GM12878 (cell line): ENCODE results near the gene CA10. TPM values are rescaled to one million over a fixed set of nuclear protein-coding genes. Genes with fewer than 3 reads are reported as not detected.

Experiments used
- ATAC-seq: fragments of 200-7000 bp; cut with Tn5 transposase; 3 replicates; pipeline ENCODE4 v1.9.1; 2020; ENCODE audit warnings: mild to moderate bottlenecking, moderate library complexity
- BruUV-seq: library from RNA; stranded (reverse); fragments of 400-500 nt; replicated peaks from 2 replicates; lab custom pipeline; 2021; lab: Mats Ljungman, UMichigan
- CTCF ChIA-PET: fragments of 300-600 bp; sonication (Branson Sonifier 250); formaldehyde crosslinking; extraction: SDS; loops from one replicate; lab custom pipeline; 2021; ENCODE audit warnings: inconsistent platforms; lab: Yijun Ruan, JAX
- POLR2A ChIA-PET: fragments of 350-600 bp; formaldehyde crosslinking; extraction: SDS; loops from one replicate; lab custom pipeline; 2021; ENCODE audit warnings: inconsistent platforms; lab: Charles Lee
- RAD21 ChIA-PET: fragments of 300-600 bp; sonication (Branson Sonifier 250); formaldehyde crosslinking; loops from one replicate; lab custom pipeline; 2023; ENCODE audit warnings: antibody characterized with exemption; ENCODE audit not compliant: unreplicated experiment; lab: Charles Lee
- SMC1A ChIA-PET: fragments of 300-600 bp; sonication (Branson Sonifier 250); formaldehyde crosslinking; loops from one replicate; lab custom pipeline; 2023; ENCODE audit not compliant: unreplicated experiment, uncharacterized antibody; lab: Charles Lee
- DNase-seq: peaks from one replicate; pipeline ENCODE4 v3.0.0-alpha.2; 2011; ENCODE audit warnings: low read depth, low spot score
- FAIRE-seq: peaks from 3 replicates; lab custom pipeline; 2011; peaks lifted over from hg19 to GRCh38; lab: Jason Lieb, UNC
- H2AFZ ChIP-seq: 2 replicates; pipeline ENCODE4 v1.6.0; 2011; ENCODE audit warnings: low read depth, low read length, control low read depth; ENCODE audit not compliant: control insufficient read depth
- H3K27ac ChIP-seq: 2 replicates; pipeline ENCODE4 v1.5.1; 2011; ENCODE audit warnings: control low read depth; ENCODE audit not compliant: control insufficient read depth, insufficient read depth
- H3K27me3 ChIP-seq, 2 experiments: replicated peaks in 1 of 2; 2 replicates each; pipeline versions ENCODE4 v1.6.0 to v1.6.1; 2011; ENCODE audit warnings: low read length in 1 of 2; ENCODE audit not compliant: control insufficient read depth in 2 of 2, insufficient read depth in 2 of 2
- H3K36me3 ChIP-seq, 2 experiments: 2 replicates each; pipeline ENCODE4 v1.5.1; 2011; ENCODE audit warnings: low read length in 1 of 2; ENCODE audit not compliant: control insufficient read depth in 2 of 2, insufficient read depth in 2 of 2
- H3K4me1 ChIP-seq: 2 replicates; pipeline ENCODE4 v1.6.1; 2011; ENCODE audit warnings: mild to moderate bottlenecking, low read length, moderate library complexity, mixed read lengths; ENCODE audit not compliant: control insufficient read depth, insufficient read depth
- H3K4me2 ChIP-seq: 2 replicates; pipeline ENCODE4 v1.6.0; 2011; ENCODE audit warnings: control low read depth; ENCODE audit not compliant: control insufficient read depth, insufficient read depth
- H3K4me3 ChIP-seq: fragments of 200-600 bp; sonication (generic); 2 replicates; pipeline ENCODE4 v1.5.1; 2016
- H3K79me2 ChIP-seq: 2 replicates; pipeline ENCODE4 v1.6.0; 2011; ENCODE audit warnings: low read length; ENCODE audit not compliant: control insufficient read depth, insufficient read depth
- H3K9ac ChIP-seq: 2 replicates; pipeline ENCODE4 v1.8.0; 2011; ENCODE audit warnings: low read length, control low read depth, mixed read lengths; ENCODE audit not compliant: control insufficient read depth, insufficient read depth
- H3K9me3 ChIP-seq: replicated peaks from 3 replicates; pipeline ENCODE4 v1.5.1; 2011; ENCODE audit warnings: mild to moderate bottlenecking, low read length; ENCODE audit not compliant: control insufficient read depth, insufficient read depth
- H4K20me1 ChIP-seq: 2 replicates; pipeline ENCODE4 v1.6.0; 2011; ENCODE audit not compliant: control insufficient read depth, insufficient read depth
- CBX5 ChIP-seq: sonication (generic); IDR thresholded peaks from 2 replicates; pipeline ENCODE4 v1.6.1; 2016; ENCODE audit warnings: low read depth, moderate library complexity, mild to moderate bottlenecking, inconsistent platforms
- GABPA ChIP-seq: IDR thresholded peaks from 2 replicates; pipeline ENCODE4 v1.6.1; 2014; ENCODE audit warnings: antibody characterized with exemption, low read depth, mild to moderate bottlenecking, inconsistent platforms
- KLF5 ChIP-seq: fragments of 450-650 bp; IDR thresholded peaks from 2 replicates; pipeline ENCODE4 v1.6.1; 2014; ENCODE audit warnings: mild to moderate bottlenecking; ENCODE audit not compliant: partially characterized antibody
- NFXL1 ChIP-seq: fragments of 450-650 bp; IDR thresholded peaks from 2 replicates; pipeline ENCODE4 v1.6.1; 2017; ENCODE audit warnings: antibody characterized with exemption, mild to moderate bottlenecking, borderline replicate concordance
- NR2C2 ChIP-seq: IDR thresholded peaks from 2 replicates; pipeline ENCODE4 v1.6.1; 2011; ENCODE audit warnings: borderline replicate concordance, low read depth; ENCODE audit not compliant: control insufficient read depth, insufficient read length
- PML ChIP-seq: IDR thresholded peaks from 2 replicates; pipeline ENCODE4 v1.6.1; 2012; ENCODE audit warnings: low read length, inconsistent platforms
- SP1 ChIP-seq: IDR thresholded peaks from one replicate; pipeline ENCODE4 v1.6.1; 2011; ENCODE audit warnings: low read depth, low read length
- ZNF24 ChIP-seq: fragments of 450-650 bp; IDR thresholded peaks from 2 replicates; pipeline ENCODE4 v1.6.1; 2017; ENCODE audit warnings: antibody characterized with exemption, mild to moderate bottlenecking
- WGBS: methylation state at CpG from one replicate; pipeline ENCODE4 v1.1.6; 2016; ENCODE audit warnings: low lambda C conversion rate; ENCODE audit not compliant: insufficient replicate concordance, insufficient coverage; ENCODE audit errors: missing lambda C conversion rate; 5-methylcytosine and 5-hydroxymethylcytosine counted together
- in situ Hi-C: fragments of 300-500 bp; cut with MboI; formaldehyde crosslinking; loops from 9 replicates; pipeline ENCODE4 v1.14.3; 2018; ENCODE audit warnings: mixed read lengths
- intact Hi-C: fragments of 100-400 bp; cut with micrococcal nuclease; formaldehyde crosslinking; loops from one replicate; pipeline ENCODE4 v1.14.2; 2022; ENCODE audit not compliant: unreplicated experiment
- polyA plus RNA-seq, 11 experiments: library from polyadenylated mRNA; depleted of rRNA in 4 of 11; unstranded in 6 of 11; stranded (reverse) in 5 of 11; fragments of >200 nt; fragmentation: Nextera tagmentation in 4 of 11; fragmentation: Illumina TruSeq in 1 of 11; extraction: Ambion mirVana in 4 of 11; extraction: Trizol in 1 of 11; gene quantifications; 1 replicate in 1 of 11; 2 replicates in 10 of 11; pipeline versions ENCODE4 v1.2.1 to v1.2.3, GENCODE V29; 2011 to 2016; ENCODE audit warnings: inconsistent platforms in 2 of 11, missing spikeins in 2 of 11, low read depth in 1 of 11
- total RNA-seq, 4 experiments: library from RNA; depleted of rRNA in 3 of 4; stranded (reverse); fragments of >200 nt in 3 of 4; fragmentation: Illumina TruSeq in 1 of 4; extraction: Trizol in 1 of 4; gene quantifications; 2 replicates each; pipeline versions ENCODE4 v1.2.1 to v1.2.3, GENCODE V29; 2013 to 2021
- TF ChIP-seq, protein P1 (sequence below), 3 experiments: IDR thresholded peaks in 2 of 3; conservative IDR thresholded peaks in 1 of 3; 2 replicates each; pipeline ENCODE4 v1.5.1; 2011; ENCODE audit warnings: low read depth in 3 of 3, low read length in 3 of 3, mild to moderate bottlenecking in 3 of 3, control low read depth in 2 of 3, moderate library complexity in 2 of 3, inconsistent platforms in 1 of 3, mixed read lengths in 1 of 3; ENCODE audit not compliant: control insufficient read depth in 2 of 3, insufficient read depth in 1 of 3; ENCODE audit errors: extremely low read depth in 1 of 3
- TF ChIP-seq, protein P2 (sequence below): fragments of 450-650 bp; IDR thresholded peaks from 2 replicates; pipeline ENCODE4 v1.6.1; 2017; ENCODE audit warnings: mild to moderate bottlenecking

CA10 gene
- total and polyA plus RNA-seq, 10 of the 15 experiments (the other 5 are each of a cell fraction or from before 2014, with no cell fraction given): not detected

- no peak overlapping the region for H3K27ac ChIP-seq
- H3K9ac ChIP-seq: no peak overlapping the region
- no peak overlapping the region for H3K4me3 ChIP-seq
- ChIA-PET RAD21 (no interaction called here), POLR2A (no interaction called here), CTCF (no interaction called here), SMC1A (no interaction called here)
- WGBS: 52% methylated on average over 11 of the region's 11 CpGs
- no peak for FAIRE-seq
- in situ Hi-C loops (no loop called here), intact Hi-C loops (no loop called here)
- no peaks in the 10 kb centered on the region for H3K9me3 ChIP-seq
- H3K4me1 ChIP-seq: no peaks in the 10 kb centered on the region
- DNase-seq: no peak
- H3K36me3 ChIP-seq: no peaks in the 10 kb centered on the region
- H4K20me1 ChIP-seq: no peaks in the 10 kb centered on the region
- H3K27me3 ChIP-seq: no peaks in the 10 kb centered on the region
- ATAC-seq: no peak
- BruUV-seq: no TSS peak
- TF ChIP-seq, protein P1, sequence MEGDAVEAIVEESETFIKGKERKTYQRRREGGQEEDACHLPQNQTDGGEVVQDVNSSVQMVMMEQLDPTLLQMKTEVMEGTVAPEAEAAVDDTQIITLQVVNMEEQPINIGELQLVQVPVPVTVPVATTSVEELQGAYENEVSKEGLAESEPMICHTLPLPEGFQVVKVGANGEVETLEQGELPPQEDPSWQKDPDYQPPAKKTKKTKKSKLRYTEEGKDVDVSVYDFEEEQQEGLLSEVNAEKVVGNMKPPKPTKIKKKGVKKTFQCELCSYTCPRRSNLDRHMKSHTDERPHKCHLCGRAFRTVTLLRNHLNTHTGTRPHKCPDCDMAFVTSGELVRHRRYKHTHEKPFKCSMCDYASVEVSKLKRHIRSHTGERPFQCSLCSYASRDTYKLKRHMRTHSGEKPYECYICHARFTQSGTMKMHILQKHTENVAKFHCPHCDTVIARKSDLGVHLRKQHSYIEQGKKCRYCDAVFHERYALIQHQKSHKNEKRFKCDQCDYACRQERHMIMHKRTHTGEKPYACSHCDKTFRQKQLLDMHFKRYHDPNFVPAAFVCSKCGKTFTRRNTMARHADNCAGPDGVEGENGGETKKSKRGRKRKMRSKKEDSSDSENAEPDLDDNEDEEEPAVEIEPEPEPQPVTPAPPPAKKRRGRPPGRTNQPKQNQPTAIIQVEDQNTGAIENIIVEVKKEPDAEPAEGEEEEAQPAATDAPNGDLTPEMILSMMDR (IDR thresholded peaks at IDR 0.05 in 2 of 3, conservative IDR thresholded peaks at IDR 0.05 in 1 of 3; ENCODE audit: control insufficient read depth in 2 of 3, extremely low read depth in 1 of 3, insufficient read depth in 1 of 3, low read depth in 3 of 3, low read length in 3 of 3): no peak
- TF ChIP-seq NR2C2: no peak
- H2AFZ ChIP-seq: no peak overlapping the region
- H3K79me2 ChIP-seq: no peaks in the 10 kb centered on the region
- H3K4me2 ChIP-seq: no peak overlapping the region
Observed at GRCh38 chr17:51668963-51669246, 489.6 kb downstream of the CA10 start.

GRCh38 chr17:51668155-51668962 lies 490.2 kb downstream of the CA10 start:
- no peaks in the 10 kb centered on the region for H4K20me1 ChIP-seq
- no peak overlapping the region for H3K4me2 ChIP-seq
- in situ Hi-C loops (no loop called here), intact Hi-C loops (no loop called here)
- ChIA-PET CTCF (interaction anchor here (0.6 kb wide), 1 partner anchor 28 kb away, joined by 3 read pairs; no protein-coding TSS in a partner anchor), SMC1A (interaction anchor here (0.6 kb wide), 1 partner anchor 577 kb away, joined by 3 read pairs; no protein-coding TSS in a partner anchor), POLR2A (no interaction called here), RAD21 (no interaction called here)
- H3K36me3 ChIP-seq: no peaks in the 10 kb centered on the region
- 47% methylated on average over 20 of the region's 21 CpGs for WGBS
- no peak for FAIRE-seq
- no peaks in the 10 kb centered on the region for H3K9me3 ChIP-seq
- DNase-seq: no peak
- no peaks in the 10 kb centered on the region for H3K4me1 ChIP-seq
- no peak overlapping the region for H2AFZ ChIP-seq
- no peak for ATAC-seq
- BruUV-seq: no TSS peak
- H3K27ac ChIP-seq: no peak overlapping the region
- no peaks in the 10 kb centered on the region for H3K79me2 ChIP-seq
- no peak overlapping the region for H3K9ac ChIP-seq
- no peak overlapping the region for H3K4me3 ChIP-seq
- no peaks in the 10 kb centered on the region for H3K27me3 ChIP-seq
- TF ChIP-seq CBX5 (no peak), KLF5 (no peak), GABPA (no peak), PML (no peak), SP1 (no peak), ZNF24 (no peak), NFXL1 (no peak)
- TF ChIP-seq, protein P2, sequence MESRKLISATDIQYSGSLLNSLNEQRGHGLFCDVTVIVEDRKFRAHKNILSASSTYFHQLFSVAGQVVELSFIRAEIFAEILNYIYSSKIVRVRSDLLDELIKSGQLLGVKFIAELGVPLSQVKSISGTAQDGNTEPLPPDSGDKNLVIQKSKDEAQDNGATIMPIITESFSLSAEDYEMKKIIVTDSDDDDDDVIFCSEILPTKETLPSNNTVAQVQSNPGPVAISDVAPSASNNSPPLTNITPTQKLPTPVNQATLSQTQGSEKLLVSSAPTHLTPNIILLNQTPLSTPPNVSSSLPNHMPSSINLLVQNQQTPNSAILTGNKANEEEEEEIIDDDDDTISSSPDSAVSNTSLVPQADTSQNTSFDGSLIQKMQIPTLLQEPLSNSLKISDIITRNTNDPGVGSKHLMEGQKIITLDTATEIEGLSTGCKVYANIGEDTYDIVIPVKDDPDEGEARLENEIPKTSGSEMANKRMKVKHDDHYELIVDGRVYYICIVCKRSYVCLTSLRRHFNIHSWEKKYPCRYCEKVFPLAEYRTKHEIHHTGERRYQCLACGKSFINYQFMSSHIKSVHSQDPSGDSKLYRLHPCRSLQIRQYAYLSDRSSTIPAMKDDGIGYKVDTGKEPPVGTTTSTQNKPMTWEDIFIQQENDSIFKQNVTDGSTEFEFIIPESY: no peak
